HEK293T (cell line): Measurements from ENCODE around the gene MROH2A.

ENCODE experiments used
- CTCF ChIA-PET: fragments of 350-600 bp; formaldehyde crosslinking; extraction: SDS; loops from one replicate; lab custom pipeline; 2021; ENCODE audit warnings: antibody characterized with exemption, inconsistent platforms; lab: Yijun Ruan, JAX
- POLR2A ChIA-PET: fragments of 350-600 bp; formaldehyde crosslinking; extraction: SDS; loops from one replicate; lab custom pipeline; 2020; ENCODE audit warnings: antibody characterized with exemption, inconsistent platforms; lab: Yijun Ruan, JAX
- DNase-seq: peaks from one replicate; pipeline ENCODE4 v3.0.0; 2012; ENCODE audit warnings: mixed read lengths; ENCODE audit errors: extremely low spot score
- ARNT ChIP-seq: fragments of 450-650 bp; IDR thresholded peaks from 2 replicates; pipeline ENCODE4 v1.6.1; 2017; ENCODE audit warnings: mild to moderate bottlenecking
- BHLHE40 ChIP-seq: fragments of 450-650 bp; IDR thresholded peaks from 2 replicates; pipeline ENCODE4 v1.6.1; 2016; ENCODE audit warnings: mild to moderate bottlenecking, moderate library complexity, borderline replicate concordance
- CTBP1 ChIP-seq: fragments of 450-650 bp; IDR thresholded peaks from 2 replicates; pipeline ENCODE4 v1.6.1; 2016; ENCODE audit warnings: borderline replicate concordance
- ELF4 ChIP-seq: fragments of 450-650 bp; IDR thresholded peaks from 2 replicates; pipeline ENCODE4 v1.6.1; 2017; ENCODE audit warnings: antibody characterized with exemption
- FOXA1 ChIP-seq: fragments of 450-650 bp; IDR thresholded peaks from 2 replicates; pipeline ENCODE4 v1.6.1; 2016; ENCODE audit warnings: mild to moderate bottlenecking
- FOXK2 ChIP-seq: fragments of 450-650 bp; IDR thresholded peaks from 2 replicates; pipeline ENCODE4 v1.6.1; 2016; ENCODE audit warnings: mild to moderate bottlenecking
- FOXM1 ChIP-seq: fragments of 450-650 bp; IDR thresholded peaks from 2 replicates; pipeline ENCODE4 v1.6.1; 2017; ENCODE audit warnings: mild to moderate bottlenecking, borderline replicate concordance
- HDGF ChIP-seq: fragments of 450-650 bp; IDR thresholded peaks from 2 replicates; pipeline ENCODE4 v1.6.1; 2017; ENCODE audit warnings: antibody characterized with exemption, borderline replicate concordance
- L3MBTL2 ChIP-seq: fragments of 450-650 bp; conservative IDR thresholded peaks from 2 replicates; pipeline ENCODE4 v1.6.1; 2016; ENCODE audit warnings: mild to moderate bottlenecking
- LEF1 ChIP-seq: fragments of 450-650 bp; IDR thresholded peaks from 2 replicates; pipeline ENCODE4 v1.6.1; 2017; ENCODE audit warnings: mild to moderate bottlenecking, borderline replicate concordance
- NFRKB ChIP-seq: fragments of 450-650 bp; IDR thresholded peaks from 2 replicates; pipeline ENCODE4 v1.6.1; 2016; ENCODE audit warnings: mild to moderate bottlenecking, moderate library complexity
- SP1 ChIP-seq: fragments of 450-650 bp; IDR thresholded peaks from 2 replicates; pipeline ENCODE4 v1.6.1; 2017
- SUZ12 ChIP-seq: fragments of 450-650 bp; IDR thresholded peaks from 2 replicates; pipeline ENCODE4 v1.6.1; 2016; ENCODE audit warnings: mild to moderate bottlenecking
- TARDBP ChIP-seq: fragments of 450-650 bp; IDR thresholded peaks from 2 replicates; pipeline ENCODE4 v1.6.1; 2016
- ZNF384 ChIP-seq: fragments of 450-650 bp; IDR thresholded peaks from 2 replicates; pipeline ENCODE4 v1.6.1; 2016
- TF ChIP-seq, protein P1 (sequence below): fragments of 450-650 bp; IDR thresholded peaks from 2 replicates; pipeline ENCODE4 v1.6.1; 2016

The MROH2A gene

DNA sequence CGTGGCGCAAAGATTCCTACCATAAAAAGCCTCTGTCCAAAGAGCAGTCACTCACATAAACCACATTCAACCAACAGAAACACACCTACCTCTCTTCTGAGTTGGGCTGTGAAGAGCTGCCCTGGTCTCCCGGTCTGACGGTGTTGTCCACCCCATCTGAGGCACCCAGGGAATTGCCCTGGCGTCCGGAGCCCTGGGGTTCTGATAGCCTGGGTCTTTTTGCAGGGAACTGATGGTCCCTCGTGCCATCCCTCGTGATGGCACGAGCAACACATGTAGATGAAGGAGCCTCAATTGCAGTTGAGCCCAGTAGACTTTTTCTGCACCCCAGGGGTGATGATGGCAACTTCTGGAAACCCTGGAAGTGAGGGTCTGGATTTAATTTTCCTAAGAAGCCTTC lies 62.4 kb downstream of the MROH2A start:
- no peak for DNase-seq
- ChIA-PET CTCF (no interaction called here), POLR2A (no interaction called here)
- no peak for TF ChIP-seq FOXK2
- TF ChIP-seq, protein P1, sequence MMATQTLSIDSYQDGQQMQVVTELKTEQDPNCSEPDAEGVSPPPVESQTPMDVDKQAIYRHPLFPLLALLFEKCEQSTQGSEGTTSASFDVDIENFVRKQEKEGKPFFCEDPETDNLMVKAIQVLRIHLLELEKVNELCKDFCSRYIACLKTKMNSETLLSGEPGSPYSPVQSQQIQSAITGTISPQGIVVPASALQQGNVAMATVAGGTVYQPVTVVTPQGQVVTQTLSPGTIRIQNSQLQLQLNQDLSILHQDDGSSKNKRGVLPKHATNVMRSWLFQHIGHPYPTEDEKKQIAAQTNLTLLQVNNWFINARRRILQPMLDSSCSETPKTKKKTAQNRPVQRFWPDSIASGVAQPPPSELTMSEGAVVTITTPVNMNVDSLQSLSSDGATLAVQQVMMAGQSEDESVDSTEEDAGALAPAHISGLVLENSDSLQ: no peak
- no peak for TF ChIP-seq CTBP1
- TF ChIP-seq L3MBTL2: no peak
- TF ChIP-seq ELF4: no peak
- TF ChIP-seq ZNF384: no peak
- TF ChIP-seq HDGF: no peak

DNA sequence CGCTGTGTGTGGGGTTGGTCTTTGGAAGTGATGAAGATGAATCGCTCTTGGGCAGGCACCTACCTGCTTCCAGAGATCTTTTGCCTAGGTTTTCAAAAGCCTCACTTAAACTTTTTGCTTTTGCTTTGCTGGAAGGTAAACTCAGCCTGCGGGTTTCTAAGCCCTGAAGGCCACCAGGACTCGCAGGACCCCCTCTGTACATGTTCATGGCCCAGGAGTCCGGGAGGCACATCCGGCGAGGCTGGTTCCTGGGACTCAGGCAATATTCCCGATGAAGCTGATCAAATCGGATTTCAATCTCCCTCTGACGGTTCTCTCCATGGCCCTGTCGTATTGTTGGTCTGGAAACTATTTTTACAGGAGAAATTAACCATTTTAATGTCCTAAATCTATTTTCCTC lies 63.1 kb downstream of the MROH2A start:
- DNase-seq: no peak
- POLR2A ChIA-PET: no interaction called here
- TF ChIP-seq L3MBTL2: no peak
- no peak for TF ChIP-seq FOXA1
- no peak for TF ChIP-seq FOXM1
- TF ChIP-seq ZNF384: no peak
- CTCF ChIA-PET: no interaction called here

DNA sequence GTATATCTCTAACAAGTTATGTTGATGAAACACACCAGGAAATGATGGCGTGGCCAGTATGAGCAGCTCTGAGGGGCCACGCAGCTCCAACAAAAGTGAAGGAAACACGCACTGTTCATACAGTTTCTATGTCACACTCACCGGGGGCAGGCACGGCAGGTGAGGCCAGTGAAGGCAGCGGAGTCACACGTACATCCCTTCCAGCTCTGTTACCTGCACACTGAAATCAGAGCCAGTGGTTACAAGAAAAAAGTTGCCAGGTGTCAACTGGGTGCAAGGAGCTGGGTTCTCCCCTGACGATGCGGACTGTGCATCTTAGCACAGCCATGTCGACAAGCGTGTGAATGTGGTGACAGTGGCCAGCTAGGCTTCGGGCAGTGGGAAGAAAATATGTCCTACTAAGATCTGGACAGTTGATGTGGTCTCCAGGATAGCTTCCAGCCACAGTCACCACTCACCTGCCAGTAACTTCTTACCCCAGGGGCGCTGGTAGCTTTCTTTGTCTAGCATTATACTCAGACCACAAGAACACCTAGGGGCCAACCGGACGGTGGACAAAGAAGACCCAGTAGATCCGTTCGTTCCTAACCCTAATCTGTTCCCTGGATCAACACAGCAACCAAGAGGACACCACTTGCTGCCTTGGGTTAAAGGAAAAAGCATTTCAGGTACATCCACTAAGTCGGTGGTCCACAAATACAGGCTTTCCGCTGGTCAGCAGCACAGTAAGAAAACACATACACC lies 66.1 kb downstream of the MROH2A start:
- TF ChIP-seq FOXK2 (no peak), ELF4 (no peak), FOXA1 (no peak), SUZ12 (no peak), BHLHE40 (no peak), LEF1 (no peak), ZNF384 (no peak), L3MBTL2 (no peak), TARDBP (no peak), CTBP1 (no peak)
- TF ChIP-seq, protein P1: no peak
- no peak for DNase-seq
- POLR2A ChIA-PET: no interaction called here
- CTCF ChIA-PET: no interaction called here

DNA sequence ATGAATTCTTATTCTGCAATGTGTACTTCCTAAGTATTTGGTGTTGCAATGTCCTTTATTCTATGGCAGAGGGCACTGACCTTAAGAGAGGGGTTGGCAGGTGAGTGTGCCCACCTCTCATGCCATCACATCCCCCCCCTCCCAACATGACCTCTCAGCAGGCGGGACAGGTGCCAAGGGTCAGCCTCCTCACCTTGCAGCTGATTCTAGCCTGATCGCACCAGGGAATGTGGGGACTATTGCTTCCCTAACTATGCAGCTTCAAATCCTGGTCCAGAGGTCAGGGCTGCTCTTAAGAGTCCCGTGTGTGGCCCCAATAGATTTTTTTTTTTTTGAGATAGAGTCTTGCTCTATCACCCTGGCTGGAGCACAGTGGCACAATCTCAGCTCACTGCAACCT lies 66.7 kb downstream of the MROH2A start:
- TF ChIP-seq FOXA1: no peak
- no peak for TF ChIP-seq SP1
- no peak for TF ChIP-seq HDGF
- TF ChIP-seq FOXK2: no peak
- TF ChIP-seq BHLHE40: no peak
- TF ChIP-seq TARDBP: no peak
- no peak for TF ChIP-seq ELF4
- no peak for TF ChIP-seq SUZ12
- POLR2A ChIA-PET: interaction anchor here (1.1 kb wide), 1 partner anchor 10 kb away, joined by 3 read pairs; no protein-coding TSS in a partner anchor
- CTCF ChIA-PET: no interaction called here
- no peak for DNase-seq

DNA sequence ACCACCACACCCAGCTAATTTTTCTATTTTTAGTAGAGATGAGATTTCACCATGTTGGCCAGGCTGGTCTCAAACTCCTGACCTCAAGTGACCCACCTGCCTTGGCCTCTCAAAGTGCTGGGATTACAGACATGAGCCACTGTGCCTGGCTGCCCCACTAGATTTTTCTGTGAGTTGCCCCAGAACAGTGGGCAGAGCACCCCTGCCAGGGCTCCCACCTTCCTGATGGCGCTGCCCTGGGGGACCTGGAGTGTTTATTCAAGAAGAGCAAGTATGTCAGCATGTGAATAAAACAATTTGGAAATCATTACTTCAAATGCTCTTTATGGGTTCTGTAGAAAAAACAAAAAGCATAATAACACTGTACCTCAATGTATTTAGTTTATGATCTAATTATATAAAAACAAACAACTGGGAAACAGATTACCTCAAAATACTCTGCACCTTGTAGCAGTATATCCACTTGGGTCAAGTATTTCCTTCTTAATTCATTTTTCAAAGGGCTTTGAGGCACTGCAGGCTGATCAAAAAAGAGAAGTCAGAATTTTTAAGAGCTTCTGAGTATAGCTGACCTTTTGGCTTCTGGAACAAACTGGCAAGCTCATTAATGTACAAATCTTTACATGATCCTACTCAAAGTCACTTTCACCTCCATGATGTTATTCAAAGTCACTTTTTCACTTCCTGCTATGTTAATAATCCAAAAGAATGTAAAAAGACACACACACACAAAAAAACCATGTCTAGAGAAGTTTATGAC lies 67.4 kb downstream of the MROH2A start:
- no peak for TF ChIP-seq SUZ12
- TF ChIP-seq FOXM1: no peak
- TF ChIP-seq ZNF384: no peak
- no peak for TF ChIP-seq L3MBTL2
- TF ChIP-seq CTBP1: no peak
- no peak for TF ChIP-seq BHLHE40
- TF ChIP-seq ELF4: no peak
- TF ChIP-seq LEF1: no peak
- no peak for TF ChIP-seq HDGF
- no peak for TF ChIP-seq ARNT
- no peak for TF ChIP-seq SP1
- ChIA-PET CTCF (no interaction called here), POLR2A (interaction anchor here (1.1 kb wide), 1 partner anchor 11 kb away, joined by 3 read pairs; no protein-coding TSS in a partner anchor)
- DNase-seq: no peak

DNA sequence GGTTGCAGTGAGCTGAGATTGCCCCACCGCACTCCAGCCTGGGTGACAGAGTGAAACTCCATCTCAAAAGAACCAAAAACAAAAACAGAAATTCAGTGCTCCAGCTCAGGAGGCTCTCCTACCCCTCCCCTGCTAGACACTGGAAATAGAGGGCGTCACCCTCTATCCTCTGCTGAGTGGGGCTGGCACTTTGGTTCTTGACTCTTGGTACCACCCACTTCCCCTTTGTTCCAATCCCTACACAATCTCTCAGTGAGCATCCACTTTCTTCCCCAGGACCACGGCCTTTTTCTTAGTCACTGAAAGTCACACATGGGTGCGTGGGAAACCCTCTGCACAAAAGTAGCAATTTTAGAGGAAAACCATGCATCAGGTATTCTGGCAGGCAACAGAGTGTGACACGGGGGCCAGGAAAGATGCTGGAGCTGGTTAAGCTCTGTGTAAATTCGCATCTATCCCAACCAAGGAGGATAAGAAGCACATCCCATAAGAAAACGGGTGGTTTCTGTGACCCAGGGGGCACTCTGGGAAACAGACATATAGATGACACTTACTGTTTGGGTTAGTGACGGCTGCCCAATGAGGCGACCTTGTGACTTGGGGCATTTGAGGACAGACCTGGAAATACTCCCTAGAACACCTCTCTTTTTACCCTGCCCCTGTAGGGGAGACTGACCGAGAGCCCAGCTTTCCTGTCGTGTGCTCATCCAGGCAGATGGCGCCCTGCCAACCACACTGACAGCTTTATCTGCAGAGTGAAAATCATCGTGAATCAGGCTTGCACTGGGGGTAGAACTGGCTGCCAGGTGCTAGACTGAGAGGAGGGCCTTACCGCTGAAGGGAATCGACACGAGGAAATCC lies 68.5 kb downstream of the MROH2A start:
- CTCF ChIA-PET: no interaction called here
- TF ChIP-seq NFRKB (no peak), TARDBP (no peak), CTBP1 (no peak), L3MBTL2 (no peak), BHLHE40 (no peak), SUZ12 (no peak), SP1 (no peak), FOXM1 (no peak), ELF4 (no peak), ARNT (no peak), LEF1 (no peak), HDGF (no peak)
- TF ChIP-seq, protein P1: no peak
- DNase-seq: no peak
- POLR2A ChIA-PET: no interaction called here
